Measurements from ENCODE around the gene IMP3. TPM values are rescaled to one million over a fixed set of nuclear protein-coding genes. Genes with fewer than 3 reads are reported as not detected.

The IMP3 gene
- total RNA-seq, 1 donor from 2014 or later: 159 TPM

GRCh38 chr15:75616766-75617165, 23.3 kb downstream of the IMP3 start:
- H3K4me1 ChIP-seq: peaks cover 8 to 10% of the 10 kb centered on the region in 2 donors
- TF ChIP-seq CTCF (IDR thresholded peaks at IDR 0.05): no peak
- DNase-seq (ENCODE audit: low spot score in 2 of 2): no peak
- H3K36me3 ChIP-seq: peaks cover 49 to 73% of the 10 kb centered on the region in 2 donors
- no peaks in the 10 kb centered on the region for H3K9me3 ChIP-seq
- no peak overlapping the region for H3K27ac ChIP-seq
- no peak overlapping the region for H3K4me3 ChIP-seq
- intact Hi-C loops (cut with DNase I): no loop called here
- no peaks in the 10 kb centered on the region for H3K27me3 ChIP-seq

- no peak for DNase-seq (ENCODE audit: low spot score in 2 of 2)
- no peak for TF ChIP-seq CTCF (IDR thresholded peaks at IDR 0.05)
- H3K4me3 ChIP-seq: no peak overlapping the region
- intact Hi-C loops (cut with DNase I): no loop called here
- H3K9me3 ChIP-seq: no peaks in the 10 kb centered on the region
- no peaks in the 10 kb centered on the region for H3K27me3 ChIP-seq
- peaks cover 55 to 66% of the 10 kb centered on the region in 2 donors for H3K36me3 ChIP-seq
- no peaks in the 10 kb centered on the region for H3K4me1 ChIP-seq
- no peak overlapping the region for H3K27ac ChIP-seq
These were observed 33.0 kb downstream of the IMP3 start for GRCh38 chr15:75606711-75607699.

- DNase-seq (ENCODE audit: low spot score in 2 of 2): no peak
- H3K9me3 ChIP-seq: no peaks in the 10 kb centered on the region
- H3K4me1 ChIP-seq: no peaks in the 10 kb centered on the region
- peaks cover 58 to 69% of the 10 kb centered on the region in 2 donors for H3K36me3 ChIP-seq
- no peaks in the 10 kb centered on the region for H3K27me3 ChIP-seq
- TF ChIP-seq CTCF (IDR thresholded peaks at IDR 0.05): no peak
- no peak overlapping the region for H3K27ac ChIP-seq
- intact Hi-C loops (cut with DNase I): no loop called here
- H3K4me3 ChIP-seq: no peak overlapping the region
These were observed 34.0 kb downstream of the IMP3 start for GRCh38 chr15:75606026-75606425.

- intact Hi-C loops (cut with DNase I): no loop called here
- no peaks in the 10 kb centered on the region for H3K4me1 ChIP-seq
- no peaks in the 10 kb centered on the region for H3K27me3 ChIP-seq
- peaks cover 27 to 66% of the 10 kb centered on the region in 2 donors for H3K36me3 ChIP-seq
- no peak overlapping the region for H3K4me3 ChIP-seq
- no peak for TF ChIP-seq CTCF (IDR thresholded peaks at IDR 0.05)
- H3K9me3 ChIP-seq: no peaks in the 10 kb centered on the region
- DNase-seq (ENCODE audit: low spot score in 2 of 2): no peak
- no peak overlapping the region for H3K27ac ChIP-seq
These were observed 40.6 kb downstream of the IMP3 start for GRCh38 chr15:75599401-75599800.

GRCh38 chr15:75598361-75598760, 41.7 kb downstream of the IMP3 start:
- DNase-seq (ENCODE audit: low spot score in 2 of 2): no peak
- Histone ChIP-seq H3K4me1 (no peaks in the 10 kb centered on the region), H3K27me3 (no peaks in the 10 kb centered on the region), H3K27ac (no peak overlapping the region), H3K36me3 (peaks cover 27 to 67% of the 10 kb centered on the region in 2 donors), H3K4me3 (no peak overlapping the region), H3K9me3 (no peaks in the 10 kb centered on the region)
- no peak for TF ChIP-seq CTCF (IDR thresholded peaks at IDR 0.05)
- intact Hi-C loops (cut with DNase I): no loop called here

All from ascending aorta (tissue), 2 donors.